ENCODE measurements around the gene SUSD4.

The SUSD4 gene

DNA sequence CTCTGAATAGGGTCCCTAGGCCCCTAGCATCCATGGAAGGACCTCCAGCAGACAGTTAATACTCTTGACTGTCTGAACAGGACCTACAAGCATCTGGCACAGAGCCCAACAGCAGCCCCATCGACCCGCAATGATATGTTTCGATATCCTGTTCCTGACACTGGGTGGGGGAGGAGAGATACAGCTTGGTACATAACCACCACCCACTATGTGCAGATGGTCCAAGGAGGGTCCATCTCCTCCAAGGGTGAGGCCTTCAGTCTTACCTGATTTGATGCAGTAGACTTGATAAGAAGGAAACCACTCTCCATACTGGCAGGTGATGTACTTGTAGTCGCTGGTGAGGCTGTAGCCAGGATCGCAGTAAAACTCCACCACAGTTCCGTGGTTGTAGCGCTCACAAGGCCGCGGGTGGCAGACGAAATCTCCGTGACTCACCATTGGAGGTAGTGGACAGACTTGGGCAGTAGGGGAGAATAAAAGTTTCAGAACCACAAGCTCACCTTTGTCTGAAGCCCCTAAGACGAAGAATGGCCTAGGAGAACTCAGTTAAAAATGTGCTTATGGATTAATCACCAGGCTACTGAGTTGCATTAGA, 134.9 kb downstream of the SUSD4 start:
- no peak overlapping the region for H3K9ac ChIP-seq (ENCODE audit: low read depth, low read length, poor library complexity, severe bottlenecking)
- H3K4me1 ChIP-seq (ENCODE audit: insufficient read depth, low read length, poor library complexity, severe bottlenecking): peaks cover 9% of the 10 kb centered on the region
- no peaks in the 10 kb centered on the region for H3F3A ChIP-seq (ENCODE audit: low read depth)
- H2AFZ ChIP-seq (ENCODE audit: low read length): no peak overlapping the region
- no peaks in the 10 kb centered on the region for H3K27me3 ChIP-seq (ENCODE audit: insufficient read depth, low read length, poor library complexity, severe bottlenecking)
- H3K4me3 ChIP-seq (ENCODE audit: low read length, poor library complexity, severe bottlenecking): no peak overlapping the region
- no peaks in the 10 kb centered on the region for H3K36me3 ChIP-seq (ENCODE audit: insufficient read depth, low read length)
- no peak for TF ChIP-seq EZH2phosphoT487 (IDR thresholded peaks at IDR 0.05; ENCODE audit: borderline replicate concordance)
- TF ChIP-seq, protein P1, sequence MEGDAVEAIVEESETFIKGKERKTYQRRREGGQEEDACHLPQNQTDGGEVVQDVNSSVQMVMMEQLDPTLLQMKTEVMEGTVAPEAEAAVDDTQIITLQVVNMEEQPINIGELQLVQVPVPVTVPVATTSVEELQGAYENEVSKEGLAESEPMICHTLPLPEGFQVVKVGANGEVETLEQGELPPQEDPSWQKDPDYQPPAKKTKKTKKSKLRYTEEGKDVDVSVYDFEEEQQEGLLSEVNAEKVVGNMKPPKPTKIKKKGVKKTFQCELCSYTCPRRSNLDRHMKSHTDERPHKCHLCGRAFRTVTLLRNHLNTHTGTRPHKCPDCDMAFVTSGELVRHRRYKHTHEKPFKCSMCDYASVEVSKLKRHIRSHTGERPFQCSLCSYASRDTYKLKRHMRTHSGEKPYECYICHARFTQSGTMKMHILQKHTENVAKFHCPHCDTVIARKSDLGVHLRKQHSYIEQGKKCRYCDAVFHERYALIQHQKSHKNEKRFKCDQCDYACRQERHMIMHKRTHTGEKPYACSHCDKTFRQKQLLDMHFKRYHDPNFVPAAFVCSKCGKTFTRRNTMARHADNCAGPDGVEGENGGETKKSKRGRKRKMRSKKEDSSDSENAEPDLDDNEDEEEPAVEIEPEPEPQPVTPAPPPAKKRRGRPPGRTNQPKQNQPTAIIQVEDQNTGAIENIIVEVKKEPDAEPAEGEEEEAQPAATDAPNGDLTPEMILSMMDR (conservative IDR thresholded peaks at IDR 0.05; ENCODE audit: low read length): no peak
- H3K9me2 ChIP-seq (replicated peaks; ENCODE audit: low read depth, low read length): no peaks in the 10 kb centered on the region
- H3K9me3 ChIP-seq (ENCODE audit: insufficient read depth, low read depth, low read length): no peaks in the 10 kb centered on the region
- H3K79me2 ChIP-seq (ENCODE audit: insufficient read depth, low read length): no peaks in the 10 kb centered on the region
- H4K20me1 ChIP-seq (ENCODE audit: insufficient read depth, low read length, poor library complexity, severe bottlenecking): no peaks in the 10 kb centered on the region
- no peak overlapping the region for H3K4me2 ChIP-seq (ENCODE audit: low read depth, low read length, poor library complexity, severe bottlenecking)

DNA sequence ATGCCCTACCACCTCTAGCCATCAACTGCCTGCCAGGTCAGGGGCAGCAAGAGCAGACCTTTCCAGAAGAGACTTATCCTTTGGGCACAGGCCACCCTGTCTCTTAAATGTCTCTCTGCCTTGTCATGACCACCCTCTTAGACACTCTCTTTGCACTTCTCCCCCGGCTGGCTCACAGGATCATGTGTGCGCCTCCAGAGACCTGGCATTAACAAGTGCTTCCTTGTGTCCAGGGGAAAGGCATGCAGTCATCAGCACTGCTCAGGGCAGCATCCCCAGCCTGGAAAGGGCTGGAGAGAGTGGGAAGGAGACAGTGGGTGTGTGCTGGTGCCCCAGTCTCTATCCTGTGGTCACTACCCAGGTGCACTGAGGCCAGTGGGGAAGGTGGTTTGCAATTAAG, 135.8 kb downstream of the SUSD4 start:
- no peak for TF ChIP-seq EZH2phosphoT487 (IDR thresholded peaks at IDR 0.05; ENCODE audit: borderline replicate concordance)
- TF ChIP-seq, protein P1 (conservative IDR thresholded peaks at IDR 0.05; ENCODE audit: low read length): no peak
- Histone ChIP-seq H3K79me2 (ENCODE audit: insufficient read depth, low read length) (no peaks in the 10 kb centered on the region), H2AFZ (ENCODE audit: low read length) (no peak overlapping the region), H4K20me1 (ENCODE audit: insufficient read depth, low read length, poor library complexity, severe bottlenecking) (no peaks in the 10 kb centered on the region), H3F3A (ENCODE audit: low read depth) (no peaks in the 10 kb centered on the region), H3K4me1 (ENCODE audit: insufficient read depth, low read length, poor library complexity, severe bottlenecking) (peaks cover 9% of the 10 kb centered on the region), H3K4me3 (ENCODE audit: low read length, poor library complexity, severe bottlenecking) (no peak overlapping the region), H3K4me2 (ENCODE audit: low read depth, low read length, poor library complexity, severe bottlenecking) (no peak overlapping the region), H3K27me3 (ENCODE audit: insufficient read depth, low read length, poor library complexity, severe bottlenecking) (no peaks in the 10 kb centered on the region), H3K9ac (ENCODE audit: low read depth, low read length, poor library complexity, severe bottlenecking) (no peak overlapping the region), H3K36me3 (ENCODE audit: insufficient read depth, low read length) (no peaks in the 10 kb centered on the region), H3K9me2 (replicated peaks; ENCODE audit: low read depth, low read length) (no peaks in the 10 kb centered on the region), H3K9me3 (ENCODE audit: insufficient read depth, low read depth, low read length) (no peaks in the 10 kb centered on the region)

DNA sequence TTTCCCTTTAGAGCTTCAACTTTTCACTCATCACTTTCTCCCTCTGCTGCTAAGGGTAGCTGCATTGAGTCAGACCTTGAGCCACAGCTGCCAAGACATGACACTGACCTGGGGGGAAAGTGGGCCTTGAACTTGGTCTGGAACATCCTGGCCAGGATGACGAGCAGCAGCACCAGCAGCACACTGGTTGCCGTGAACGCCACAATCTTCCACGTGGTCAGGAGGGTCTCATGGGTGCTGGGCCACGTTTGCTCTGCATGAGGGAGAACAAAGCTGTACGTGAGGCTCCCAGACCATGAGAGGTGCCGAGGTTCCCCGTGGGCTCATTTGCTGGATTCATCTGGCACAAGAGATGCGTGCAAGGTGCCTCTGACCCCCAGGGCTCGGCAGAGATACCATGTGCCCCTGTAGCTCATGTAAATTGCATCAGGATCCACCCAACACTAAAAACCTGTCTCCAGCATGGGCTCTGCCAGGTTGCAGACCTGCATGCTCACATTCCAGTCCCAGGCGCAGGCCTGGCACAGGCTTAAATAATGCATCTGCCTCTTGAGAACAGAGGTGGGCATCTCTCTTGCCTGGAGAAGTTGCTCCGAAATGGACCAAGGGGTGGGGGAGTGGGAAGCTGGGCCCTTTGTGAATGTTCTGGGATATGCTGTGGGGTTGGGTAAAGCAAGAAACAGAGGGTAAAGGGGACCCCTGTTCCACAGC, 136.3 kb downstream of the SUSD4 start:
- no peaks in the 10 kb centered on the region for H3K27me3 ChIP-seq (ENCODE audit: insufficient read depth, low read length, poor library complexity, severe bottlenecking)
- no peaks in the 10 kb centered on the region for H3K9me2 ChIP-seq (replicated peaks; ENCODE audit: low read depth, low read length)
- no peak overlapping the region for H2AFZ ChIP-seq (ENCODE audit: low read length)
- H3K4me1 ChIP-seq (ENCODE audit: insufficient read depth, low read length, poor library complexity, severe bottlenecking): peaks cover 9% of the 10 kb centered on the region
- no peak overlapping the region for H3K4me3 ChIP-seq (ENCODE audit: low read length, poor library complexity, severe bottlenecking)
- H4K20me1 ChIP-seq (ENCODE audit: insufficient read depth, low read length, poor library complexity, severe bottlenecking): no peaks in the 10 kb centered on the region
- H3K79me2 ChIP-seq (ENCODE audit: insufficient read depth, low read length): no peaks in the 10 kb centered on the region
- H3F3A ChIP-seq (ENCODE audit: low read depth): no peaks in the 10 kb centered on the region
- TF ChIP-seq, protein P1 (conservative IDR thresholded peaks at IDR 0.05; ENCODE audit: low read length): no peak
- TF ChIP-seq EZH2phosphoT487 (IDR thresholded peaks at IDR 0.05; ENCODE audit: borderline replicate concordance): no peak
- H3K9ac ChIP-seq (ENCODE audit: low read depth, low read length, poor library complexity, severe bottlenecking): no peak overlapping the region
- no peak overlapping the region for H3K4me2 ChIP-seq (ENCODE audit: low read depth, low read length, poor library complexity, severe bottlenecking)
- no peaks in the 10 kb centered on the region for H3K9me3 ChIP-seq (ENCODE audit: insufficient read depth, low read depth, low read length)
- no peaks in the 10 kb centered on the region for H3K36me3 ChIP-seq (ENCODE audit: insufficient read depth, low read length)
